Epithelial cell of proximal tubule (primary cell): ENCODE measurements around the gene MT1E. TPM values are rescaled to one million over a fixed set of nuclear protein-coding genes. Genes with fewer than 3 reads are reported as not detected.

ENCODE experiments used
- DNase-seq: peaks from one replicate; pipeline ENCODE4 v3.0.0-alpha.2; 2011; ENCODE audit warnings: low read depth
- H3K4me3 ChIP-seq: 2 replicates; pipeline ENCODE4 v1.5.1; 2011; ENCODE audit warnings: low read depth, mild to moderate bottlenecking, low read length
- total RNA-seq: library from RNA; depleted of rRNA; stranded (reverse); fragments of >200 nt; gene quantifications from 2 replicates; pipeline ENCODE4 v1.2.3, GENCODE V29; 2015
- TF ChIP-seq, protein P1 (sequence below): conservative IDR thresholded peaks from 2 replicates; pipeline ENCODE4 v1.5.1; 2012; ENCODE audit warnings: low read depth, mild to moderate bottlenecking, low read length

MT1E gene
- total RNA-seq, 1 donor from 2014 or later = 1,203 TPM

- DNase-seq = no peak
- TF ChIP-seq, protein P1, sequence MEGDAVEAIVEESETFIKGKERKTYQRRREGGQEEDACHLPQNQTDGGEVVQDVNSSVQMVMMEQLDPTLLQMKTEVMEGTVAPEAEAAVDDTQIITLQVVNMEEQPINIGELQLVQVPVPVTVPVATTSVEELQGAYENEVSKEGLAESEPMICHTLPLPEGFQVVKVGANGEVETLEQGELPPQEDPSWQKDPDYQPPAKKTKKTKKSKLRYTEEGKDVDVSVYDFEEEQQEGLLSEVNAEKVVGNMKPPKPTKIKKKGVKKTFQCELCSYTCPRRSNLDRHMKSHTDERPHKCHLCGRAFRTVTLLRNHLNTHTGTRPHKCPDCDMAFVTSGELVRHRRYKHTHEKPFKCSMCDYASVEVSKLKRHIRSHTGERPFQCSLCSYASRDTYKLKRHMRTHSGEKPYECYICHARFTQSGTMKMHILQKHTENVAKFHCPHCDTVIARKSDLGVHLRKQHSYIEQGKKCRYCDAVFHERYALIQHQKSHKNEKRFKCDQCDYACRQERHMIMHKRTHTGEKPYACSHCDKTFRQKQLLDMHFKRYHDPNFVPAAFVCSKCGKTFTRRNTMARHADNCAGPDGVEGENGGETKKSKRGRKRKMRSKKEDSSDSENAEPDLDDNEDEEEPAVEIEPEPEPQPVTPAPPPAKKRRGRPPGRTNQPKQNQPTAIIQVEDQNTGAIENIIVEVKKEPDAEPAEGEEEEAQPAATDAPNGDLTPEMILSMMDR = no peak
- H3K4me3 ChIP-seq = peak within 1 kb of the TSS; percentile 60
Measured at GRCh38 chr16:56632156-56632847, 6.7 kb downstream of the MT1E start, which contains the start of gene MT1M. Gene MT1M, plus strand, starts transcription at chr16:56632659. Its CDS starts 73 bp downstream, at chr16:56632732.

DNA sequence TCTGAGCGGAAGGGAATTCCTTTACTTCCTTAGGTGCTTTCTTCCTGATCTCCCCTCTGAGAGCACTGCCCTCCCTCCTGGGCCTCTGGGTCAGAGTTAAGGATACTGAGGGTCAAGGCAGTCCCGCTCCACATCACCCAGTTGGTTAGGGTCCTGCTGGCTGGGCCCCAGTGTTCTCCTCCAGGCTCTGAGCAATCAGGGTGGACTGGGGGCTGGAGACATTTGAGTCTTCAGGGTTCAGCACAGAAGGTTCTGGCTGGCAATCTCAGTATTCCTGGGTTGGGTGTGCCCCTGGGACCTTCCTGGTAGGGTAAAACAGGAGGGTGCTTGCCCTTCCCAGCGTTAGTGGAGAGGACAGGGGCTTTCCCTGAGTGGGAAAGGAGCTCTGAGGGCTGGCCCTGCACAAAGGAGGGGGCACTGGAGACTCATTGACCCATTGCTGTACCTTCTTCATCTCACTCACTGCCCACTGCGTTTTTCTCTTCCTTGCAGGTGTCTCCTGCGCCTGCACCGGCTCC is 7.3 kb downstream of the MT1E start:
- TF ChIP-seq, protein P1 = no peak
- peak overlapping the region; percentile 60 for H3K4me3 ChIP-seq
- no peak for DNase-seq

DNA sequence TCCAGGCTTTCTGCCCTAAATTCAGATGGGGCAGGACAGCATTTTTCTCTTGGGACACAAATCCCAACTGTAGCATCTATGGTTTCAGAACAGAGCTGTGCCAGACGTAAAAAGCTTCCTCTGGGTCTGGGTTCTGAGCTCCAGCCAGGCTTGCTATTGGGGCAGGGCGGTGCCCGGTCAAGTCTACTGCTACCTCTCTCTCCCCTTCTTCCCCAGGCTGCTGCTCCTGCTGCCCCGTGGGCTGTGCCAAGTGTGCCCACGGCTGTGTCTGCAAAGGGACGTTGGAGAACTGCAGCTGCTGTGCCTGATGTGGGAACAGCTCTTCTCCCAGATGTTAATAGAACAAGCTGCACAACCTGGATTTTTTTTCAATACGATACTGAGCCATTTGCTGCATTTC is 8.0 kb downstream of the MT1E start:
- TF ChIP-seq, protein P1 = no peak
- H3K4me3 ChIP-seq = peak overlapping the region; percentile 60
- DNase-seq = no peak

DNA sequence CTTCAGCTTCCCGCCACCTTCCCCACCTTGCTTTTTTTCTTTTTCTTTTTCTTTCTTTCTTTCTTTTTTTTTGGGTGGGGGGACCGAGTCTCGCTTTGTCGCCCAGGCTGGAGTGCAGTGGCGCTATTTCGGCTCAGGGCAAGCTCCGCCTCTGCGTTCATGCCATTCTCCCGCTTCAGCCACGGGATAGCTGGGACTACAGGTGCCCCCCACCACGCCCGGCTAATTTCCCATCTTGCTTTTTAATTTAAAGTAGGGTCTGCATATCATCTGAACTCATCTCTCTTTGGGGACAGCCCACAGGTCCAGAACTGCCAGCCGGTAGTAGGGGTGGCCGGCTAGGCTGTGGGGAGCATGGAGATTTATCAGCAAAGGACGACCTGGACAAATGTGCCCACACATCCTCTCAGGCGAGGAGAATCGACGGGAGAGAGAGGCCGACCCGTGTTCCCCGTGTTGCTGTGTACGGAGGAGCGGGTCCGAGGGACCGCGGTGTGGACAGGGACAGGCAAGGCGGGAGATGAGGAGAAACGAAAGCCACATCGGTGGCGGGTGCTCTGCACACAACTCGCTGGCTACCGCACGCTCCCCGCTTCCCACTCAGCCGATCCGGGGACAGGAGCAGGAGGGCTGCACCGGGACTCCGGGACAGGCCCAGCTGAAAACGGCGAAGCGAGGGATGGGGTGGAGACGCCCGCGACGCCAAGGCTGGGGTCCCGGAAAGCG is 9.3 kb downstream of the MT1E start:
- no peak overlapping the region for H3K4me3 ChIP-seq
- TF ChIP-seq, protein P1 = no peak
- DNase-seq = no peak

DNA sequence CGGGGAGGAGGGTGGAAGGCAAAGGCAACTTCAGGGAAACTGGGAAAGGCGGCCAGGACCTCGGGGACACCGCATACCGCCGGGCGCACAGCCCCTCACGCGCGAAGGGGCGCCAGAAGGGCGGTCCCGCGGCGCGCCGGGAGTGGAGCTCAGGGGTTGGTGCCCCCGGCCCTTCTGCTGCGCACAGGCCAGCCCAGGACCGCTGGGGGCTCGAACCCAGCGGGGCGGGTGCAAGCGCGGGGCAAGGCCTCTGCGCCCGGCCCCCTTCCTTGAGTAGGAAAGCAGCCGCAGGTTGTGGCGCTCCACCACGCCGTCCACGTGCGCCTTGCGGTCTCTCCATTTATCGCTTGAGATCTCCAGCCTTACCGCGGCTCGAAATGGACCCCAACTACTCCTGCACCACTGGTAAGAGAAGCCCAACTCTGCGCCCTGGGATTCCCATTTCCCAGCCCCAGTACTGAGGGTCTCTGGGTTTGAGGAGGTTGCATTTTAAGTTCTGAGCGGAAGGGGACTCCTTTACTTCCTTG is 9.9 kb downstream of the MT1E start:
- H3K4me3 ChIP-seq = no peak overlapping the region
- no peak for DNase-seq
- TF ChIP-seq, protein P1 = no peak

GRCh38 chr16:56636616-56637413 is 11.2 kb downstream of the MT1E start:
- no peak overlapping the region for H3K4me3 ChIP-seq
- no peak for DNase-seq
- TF ChIP-seq, protein P1 = no peak
